ENCODE measurements around the gene DHODH. TPM values are rescaled to one million over a fixed set of nuclear protein-coding genes. Genes with fewer than 3 reads are reported as not detected.
"Not testable (repeated sequence)": the region's sequence is repeated elsewhere in the genome, so short reads cannot be mapped to it uniquely, and the experiment has no call there.

Gene DHODH
- total and polyA plus RNA-seq, 10 of the 15 experiments (the other 5 are each of a cell fraction or from before 2014, with no cell fraction given) = 3.4 to 23.3 (median 13.2) TPM

GRCh38 chr16:71995038-71995437 lies 13.5 kb upstream of the DHODH start:
- H3K36me3 ChIP-seq (ENCODE audit: control insufficient read depth in 2 of 2, insufficient read depth in 2 of 2, low read length in 1 of 2) = no peaks in the 10 kb centered on the region
- H3K79me2 ChIP-seq (ENCODE audit: control insufficient read depth, insufficient read depth, low read length) = no peaks in the 10 kb centered on the region
- H3K9me3 ChIP-seq (replicated peaks; ENCODE audit: control insufficient read depth, insufficient read depth, low read length) = no peaks in the 10 kb centered on the region
- no peak overlapping the region for H3K4me3 ChIP-seq
- WGBS (ENCODE audit: insufficient coverage, insufficient replicate concordance, low lambda C conversion rate, missing lambda C conversion rate) = 51% methylated on average over 5 of the region's 5 CpGs
- no TSS peak for BruUV-seq (replicated peaks)
- intact Hi-C loops (cut with micrococcal nuclease; ENCODE audit: unreplicated experiment) = no loop called here
- DNase-seq (ENCODE audit: low read depth, low spot score) (no peak), ATAC-seq (no peak), FAIRE-seq (no peak)
- TF ChIP-seq NKRF (conservative IDR thresholded peaks at IDR 0.05) (no peak), ZNF384 (IDR thresholded peaks at IDR 0.05; ENCODE audit: borderline replicate concordance, low read depth, low read length) (no peak), STAT3 (IDR thresholded peaks at IDR 0.05; ENCODE audit: low read depth, low read length) (no peak), TCF12 (IDR thresholded peaks at IDR 0.05; ENCODE audit: low read depth, low read length) (no peak), NBN (IDR thresholded peaks at IDR 0.05) (no peak), BCLAF1 (IDR thresholded peaks at IDR 0.05) (no peak), SREBF1 (IDR thresholded peaks at IDR 0.05; ENCODE audit: low read length) (no peak)
- H4K20me1 ChIP-seq (ENCODE audit: control insufficient read depth, insufficient read depth) = no peaks in the 10 kb centered on the region
- no peak overlapping the region for H3K27ac ChIP-seq (ENCODE audit: control insufficient read depth, insufficient read depth)
- no peaks in the 10 kb centered on the region for H3K4me1 ChIP-seq (ENCODE audit: control insufficient read depth, insufficient read depth, low read length)
- H3K4me2 ChIP-seq (ENCODE audit: control insufficient read depth, insufficient read depth) = no peak overlapping the region
- H3K27me3 ChIP-seq (replicated peaks in 1 of 2; ENCODE audit: control insufficient read depth in 2 of 2, insufficient read depth in 2 of 2, low read length in 1 of 2) = no peaks in the 10 kb centered on the region
- no peak overlapping the region for H2AFZ ChIP-seq (ENCODE audit: control insufficient read depth, low read depth, low read length)
- in situ Hi-C loops (cut with MboI) = no loop called here
- CTCF ChIA-PET = no interaction called here
- POLR2A ChIA-PET = no interaction called here
- RAD21 ChIA-PET (ENCODE audit: unreplicated experiment) = no interaction called here
- SMC1A ChIA-PET (ENCODE audit: uncharacterized antibody, unreplicated experiment) = no interaction called here
- H3K9ac ChIP-seq (ENCODE audit: control insufficient read depth, insufficient read depth, low read length) = no peak overlapping the region

- H3K79me2 ChIP-seq (ENCODE audit: control insufficient read depth, insufficient read depth, low read length); POLR2A ChIA-PET; H3K27ac ChIP-seq (ENCODE audit: control insufficient read depth, insufficient read depth); in situ Hi-C loops (cut with MboI); FAIRE-seq; CTCF ChIA-PET; H3K36me3 ChIP-seq (ENCODE audit: control insufficient read depth in 2 of 2, insufficient read depth in 2 of 2, low read length in 1 of 2); H3K4me2 ChIP-seq (ENCODE audit: control insufficient read depth, insufficient read depth); H3K9me3 ChIP-seq (replicated peaks; ENCODE audit: control insufficient read depth, insufficient read depth, low read length); H3K9ac ChIP-seq (ENCODE audit: control insufficient read depth, insufficient read depth, low read length); BruUV-seq (replicated peaks); H2AFZ ChIP-seq (ENCODE audit: control insufficient read depth, low read depth, low read length); RAD21 ChIA-PET (ENCODE audit: unreplicated experiment); ATAC-seq; H4K20me1 ChIP-seq (ENCODE audit: control insufficient read depth, insufficient read depth); intact Hi-C loops (cut with micrococcal nuclease; ENCODE audit: unreplicated experiment); H3K4me3 ChIP-seq; H3K4me1 ChIP-seq (ENCODE audit: control insufficient read depth, insufficient read depth, low read length); DNase-seq (ENCODE audit: low read depth, low spot score); H3K27me3 ChIP-seq (replicated peaks in 1 of 2; ENCODE audit: control insufficient read depth in 2 of 2, insufficient read depth in 2 of 2, low read length in 1 of 2); SMC1A ChIA-PET (ENCODE audit: uncharacterized antibody, unreplicated experiment): not testable (repeated sequence)
- 73% methylated on average over 9 of the region's 9 CpGs for WGBS (ENCODE audit: insufficient coverage, insufficient replicate concordance, low lambda C conversion rate, missing lambda C conversion rate)
These were observed 11.0 kb upstream of the DHODH start for GRCh38 chr16:71997578-71997977.

Measured in GM12878 (cell line).